A549 (cell line): ENCODE measurements around the gene PAGR1. TPM values are rescaled to one million over a fixed set of nuclear protein-coding genes. Genes with fewer than 3 reads are reported as not detected.

Experiments used
- ATAC-seq, 2 experiments: fragments of 200-7000 bp in 1 of 2; fragments of >200 bp in 1 of 2; cut with Nextera tagmentation in 1 of 2; cut with Tn5 transposase in 1 of 2; 3 replicates each; pipeline versions ENCODE4 v1.8.0 to v1.9.1; 2018 to 2020; ENCODE audit warnings: mild to moderate bottlenecking in 1 of 2, moderate library complexity in 1 of 2
- CTCF ChIA-PET: fragments of 300-600 bp; sonication (Branson Sonifier 250); formaldehyde crosslinking; extraction: SDS; loops from one replicate; lab custom pipeline; 2021; ENCODE audit warnings: antibody characterized with exemption, inconsistent platforms; lab: Yijun Ruan, JAX
- POLR2A ChIA-PET: fragments of 350-600 bp; formaldehyde crosslinking; extraction: SDS; loops from one replicate; lab custom pipeline; 2021; ENCODE audit warnings: antibody characterized with exemption, inconsistent platforms; lab: Yijun Ruan, JAX
- DNase-seq, 2 experiments: peaks; one replicate each; pipeline versions ENCODE4 v3.0.0 to v3.0.0-alpha.2; 2011 to 2016; ENCODE audit warnings: low read depth in 1 of 2, low spot score in 1 of 2
- FAIRE-seq: peaks from 2 replicates; lab custom pipeline; 2011; peaks lifted over from hg19 to GRCh38; lab: Jason Lieb, UNC
- H3K27ac ChIP-seq, 2 experiments: fragments of >200 bp; sonication (Bioruptor Twin); formaldehyde crosslinking; 3 replicates each; pipeline ENCODE4 v1.5.1; 2016 to 2017
- H3K4me1 ChIP-seq: fragments of >200 bp; sonication (Bioruptor Twin); formaldehyde crosslinking; 3 replicates; pipeline ENCODE4 v1.6.1; 2016
- H3K4me2 ChIP-seq: fragments of >200 bp; sonication (Bioruptor Twin); formaldehyde crosslinking; 3 replicates; pipeline ENCODE4 v1.6.1; 2016
- H3K4me3 ChIP-seq: fragments of >200 bp; sonication (Bioruptor Twin); formaldehyde crosslinking; 3 replicates; pipeline ENCODE4 v1.5.1; 2016
- H3K9me3 ChIP-seq: fragments of >200 bp; sonication (Bioruptor Twin); formaldehyde crosslinking; 3 replicates; pipeline ENCODE4 v1.6.1; 2016
- ATOH8 ChIP-seq: fragments of 250-450 bp; sonication (Bioruptor Pico); IDR thresholded peaks from 2 replicates; pipeline ENCODE4 v1.5.0; 2020; ENCODE audit warnings: low read depth, mild to moderate bottlenecking, moderate library complexity
- BCL3 ChIP-seq: fragments of >200 bp; sonication (Bioruptor Twin); formaldehyde crosslinking; IDR thresholded peaks from 3 replicates; pipeline ENCODE4 v1.6.1; 2016
- CHD2 ChIP-seq: fragments of 150-350 bp; IDR thresholded peaks from 2 replicates; pipeline ENCODE4 v1.6.1; 2014; ENCODE audit warnings: low read length; ENCODE audit not compliant: partially characterized antibody
- ELK1 ChIP-seq: fragments of 150-350 bp; IDR thresholded peaks from 2 replicates; pipeline ENCODE4 v1.6.1; 2014; ENCODE audit warnings: low read depth, mild to moderate bottlenecking, low read length
- EP300 ChIP-seq, 2 experiments: fragments of >200 bp; sonication (Bioruptor Twin); formaldehyde crosslinking; IDR thresholded peaks; 2 replicates in 1 of 2; 3 replicates in 1 of 2; pipeline ENCODE4 v1.6.1; 2016 to 2017
- ESRRA ChIP-seq: fragments of 150-350 bp; IDR thresholded peaks from 2 replicates; pipeline ENCODE4 v1.6.1; 2014; ENCODE audit warnings: mild to moderate bottlenecking, low read length, borderline replicate concordance
- FOSL2 ChIP-seq, 2 experiments: fragments of 450-650 bp in 1 of 2; fragments of >200 bp in 1 of 2; sonication (Bioruptor Twin) in 1 of 2; formaldehyde crosslinking; IDR thresholded peaks; 2 replicates each; pipeline versions ENCODE4 v1.5.0 to v1.6.1; 2016 to 2020; ENCODE audit warnings: mild to moderate bottlenecking in 1 of 2, moderate library complexity in 1 of 2
- FOXS1 ChIP-seq: fragments of 250-450 bp; sonication (Bioruptor Pico); IDR thresholded peaks from 2 replicates; pipeline ENCODE4 v1.5.0; 2020; ENCODE audit warnings: mild to moderate bottlenecking, moderate library complexity
- GATA3 ChIP-seq: IDR thresholded peaks from 2 replicates; pipeline ENCODE4 v1.6.1; 2012; ENCODE audit warnings: borderline replicate concordance
- HDAC2 ChIP-seq: fragments of 200-600 bp; sonication (generic); IDR thresholded peaks from 2 replicates; pipeline ENCODE4 v1.6.1; 2016
- HOXB5 ChIP-seq: fragments of 250-450 bp; sonication (Bioruptor Pico); IDR thresholded peaks from 2 replicates; pipeline ENCODE4 v1.5.0; 2020; ENCODE audit warnings: mild to moderate bottlenecking, moderate library complexity
- KDM5A ChIP-seq: fragments of 200-600 bp; sonication (generic); IDR thresholded peaks from 2 replicates; pipeline ENCODE4 v1.6.1; 2016; ENCODE audit warnings: antibody characterized with exemption, mild to moderate bottlenecking
- MAZ ChIP-seq: fragments of 150-350 bp; IDR thresholded peaks from 2 replicates; pipeline ENCODE4 v1.6.1; 2014; ENCODE audit warnings: antibody characterized with exemption, low read depth, low read length, borderline replicate concordance
- MYC ChIP-seq: IDR thresholded peaks from 2 replicates; pipeline ENCODE4 v1.6.1; 2012; ENCODE audit warnings: mild to moderate bottlenecking, inconsistent platforms, low read length, improper control_type of control experiment, borderline replicate concordance
- NPAS2 ChIP-seq: fragments of 250-450 bp; sonication (Bioruptor Pico); IDR thresholded peaks from 2 replicates; pipeline ENCODE4 v1.8.0; 2022; ENCODE audit warnings: mild to moderate bottlenecking, moderate library complexity, borderline replicate concordance
- PBX3 ChIP-seq: IDR thresholded peaks from 2 replicates; pipeline ENCODE4 v1.6.1; 2012
- PHF8 ChIP-seq: fragments of 200-600 bp; sonication (generic); IDR thresholded peaks from 2 replicates; pipeline ENCODE4 v1.6.1; 2016; ENCODE audit warnings: low read depth, mild to moderate bottlenecking, antibody characterized with exemption, moderate library complexity, borderline replicate concordance
- POLR2A ChIP-seq: IDR thresholded peaks from 2 replicates; pipeline ENCODE4 v1.6.1; 2012; ENCODE audit warnings: mild to moderate bottlenecking, low read length
- POLR2AphosphoS2 ChIP-seq: conservative IDR thresholded peaks from 2 replicates; pipeline ENCODE4 v1.6.1; 2012; ENCODE audit warnings: low read length, improper control_type of control experiment, inconsistent platforms
- RAD21 ChIP-seq, 2 experiments: fragments of >200 bp in 1 of 2; sonication (Bioruptor Twin) in 1 of 2; formaldehyde crosslinking in 1 of 2; IDR thresholded peaks in 1 of 2; conservative IDR thresholded peaks in 1 of 2; 2 replicates in 1 of 2; 3 replicates in 1 of 2; pipeline ENCODE4 v1.6.1; 2012 to 2018; ENCODE audit warnings: inconsistent platforms in 1 of 2
- RARB ChIP-seq: fragments of 250-450 bp; sonication (Bioruptor Pico); IDR thresholded peaks from 2 replicates; pipeline ENCODE4 v1.8.0; 2021; ENCODE audit warnings: mild to moderate bottlenecking, moderate library complexity
- RCOR1 ChIP-seq: fragments of 150-350 bp; IDR thresholded peaks from 2 replicates; pipeline ENCODE4 v1.6.1; 2014; ENCODE audit warnings: antibody characterized with exemption, low read length, low read depth
- SMC3 ChIP-seq: fragments of >200 bp; sonication (Bioruptor Twin); formaldehyde crosslinking; IDR thresholded peaks from 3 replicates; pipeline ENCODE4 v1.6.1; 2018; ENCODE audit warnings: inconsistent platforms
- TFCP2L1 ChIP-seq: fragments of 250-450 bp; sonication (Bioruptor Pico); IDR thresholded peaks from 2 replicates; pipeline ENCODE4 v1.5.0; 2021; ENCODE audit warnings: mild to moderate bottlenecking
- TP53 ChIP-seq: fragments of 250-450 bp; sonication (Bioruptor Pico); IDR thresholded peaks from 2 replicates; pipeline ENCODE4 v1.5.0; 2021; ENCODE audit warnings: mild to moderate bottlenecking, moderate library complexity
- USF2 ChIP-seq: fragments of 450-650 bp; IDR thresholded peaks from 2 replicates; pipeline ENCODE4 v1.6.1; 2014; ENCODE audit warnings: antibody characterized with exemption
- ZC3H11A ChIP-seq: fragments of 450-650 bp; IDR thresholded peaks from 2 replicates; pipeline ENCODE4 v1.6.1; 2014; ENCODE audit warnings: antibody characterized with exemption, mild to moderate bottlenecking
- ZNF302 ChIP-seq: fragments of 250-450 bp; sonication (Bioruptor Pico); IDR thresholded peaks from 2 replicates; pipeline ENCODE4 v1.9.0; 2021; ENCODE audit warnings: inconsistent platforms, mild to moderate bottlenecking, moderate library complexity
- WGBS: methylation state at CpG from one replicate; pipeline ENCODE4 v1.1.6; 2017; ENCODE audit errors: missing lambda C conversion rate; 5-methylcytosine and 5-hydroxymethylcytosine counted together
- polyA plus RNA-seq, 4 experiments: library from polyadenylated mRNA; depleted of rRNA in 3 of 4; stranded (reverse); fragments of >200 nt; fragmentation: RNase III in 1 of 4; extraction: RNeasy Plus Mini Kit Qiagen cat#74134 plus additional on column Dnase treatment in 1 of 4; gene quantifications; 2 replicates in 3 of 4; 3 replicates in 1 of 4; pipeline ENCODE4 v1.2.3, GENCODE V29; 2011 to 2017
- TF ChIP-seq, protein P1 (sequence below): fragments of 250-450 bp; sonication (Bioruptor Pico); IDR thresholded peaks from 2 replicates; pipeline ENCODE4 v1.5.0; 2021; ENCODE audit warnings: mild to moderate bottlenecking, moderate library complexity, borderline replicate concordance
- TF ChIP-seq, protein P2 (sequence below): IDR thresholded peaks from 2 replicates; pipeline ENCODE4 v1.6.1; 2012
- TF ChIP-seq, protein P3 (sequence below): fragments of >200 bp; sonication (Bioruptor Twin); formaldehyde crosslinking; IDR thresholded peaks from 2 replicates; pipeline ENCODE4 v1.6.1; 2016

The PAGR1 gene
- polyA plus RNA-seq, 2 of the 4 experiments (the other 2 are of a cell fraction): 26.7 to 44.5 TPM

DNA sequence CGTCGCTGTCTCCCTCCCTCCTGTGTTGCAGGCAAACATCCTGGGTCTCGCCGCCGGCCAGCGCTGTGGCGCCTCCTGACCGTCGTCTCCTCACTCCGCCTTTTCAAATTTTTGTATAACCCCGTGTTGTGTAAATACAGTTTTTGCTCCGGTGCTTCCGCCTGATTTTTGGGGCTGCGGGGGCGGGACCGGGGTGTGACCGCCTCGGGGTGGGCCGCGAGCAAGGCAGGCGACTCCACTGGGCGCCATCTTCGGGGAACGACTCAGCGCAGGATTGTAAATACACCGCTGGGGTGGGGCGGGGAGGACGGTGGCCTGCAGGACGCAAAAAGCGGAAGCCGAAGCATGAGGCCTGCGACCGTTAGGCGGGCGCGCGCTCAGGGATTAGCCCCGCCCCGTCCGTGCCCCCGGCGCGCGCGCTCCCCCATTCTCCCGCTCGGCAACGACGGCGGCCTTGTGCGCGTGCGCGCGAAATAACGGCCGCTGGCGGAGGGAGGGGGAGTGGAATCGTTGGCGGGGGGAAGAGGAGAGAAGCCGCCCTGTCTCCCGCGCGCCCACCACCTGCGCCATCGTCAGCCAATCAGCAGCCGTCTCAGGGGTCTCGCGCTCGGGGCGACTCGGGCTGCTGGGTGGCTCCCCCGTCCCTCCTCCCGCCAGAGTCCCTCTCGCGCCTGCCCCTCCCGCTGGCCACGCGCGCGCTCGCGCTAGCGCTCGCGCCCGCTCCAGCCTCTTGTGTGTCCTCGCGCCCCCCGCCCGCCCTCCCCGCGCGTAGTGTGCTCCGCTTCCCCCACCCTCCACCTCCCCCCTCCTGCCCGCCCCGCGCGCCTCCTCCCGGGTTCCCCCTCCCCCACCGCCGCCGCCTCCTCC, 10.5 kb upstream of the PAGR1 start:
- DNase-seq (peak; percentile 84 to 98), FAIRE-seq (no peak), ATAC-seq (peak; percentile 44 to 80)
- ChIA-PET POLR2A (interaction anchor here (0.5 to 3.7 kb wide), 7 partner anchors 11 to 529 kb away, joined by 3 to 25 read pairs (median 4); partner anchors contain the start of genes KIF22 and PAGR1), CTCF (interaction anchor here (1.8 to 7.2 kb wide), 5 partner anchors 10 to 227 kb away, joined by 5 to 74 read pairs (median 16); partner anchors contain the start of genes KIF22, MVP and PAGR1)
- Histone ChIP-seq H3K27ac (peak overlapping the region; percentile 98 to 99), H3K4me1 (peaks cover 38% of the 10 kb centered on the region), H3K9me3 (no peaks in the 10 kb centered on the region), H3K4me2 (peak overlapping the region; percentile 86), H3K4me3 (peak overlapping the region; percentile 55)
- 2% methylated on average over 47 of the region's 103 CpGs for WGBS
- TF ChIP-seq KDM5A (peak; percentile 94), NPAS2 (CRISPR knock-in tag) (no peak), HOXB5 (0 out of 2 replicates have a peak, but pooled peaks have one; percentile 40), POLR2A (peak; percentile 57), ATOH8 (CRISPR knock-in tag) (peak; percentile 68; the same call in 1 of the 2 replicates), PBX3 (peak; percentile 94), CHD2 (no peak), RAD21 (conservative IDR thresholded peaks at IDR 0.05 in 1 of 2, IDR thresholded peaks at IDR 0.05 in 1 of 2) (peak in 1 of 2 experiments; percentile 3; a peak in 1 of 5 replicates), PHF8 (peak; percentile 71), HDAC2 (peak; percentile 45; the same call in 1 of the 2 replicates), MAZ (peak; percentile 94), ZC3H11A (no peak), ZNF302 (CRISPR knock-in tag) (no peak), RARB (CRISPR knock-in tag) (peak; percentile 70; the same call in 1 of the 2 replicates), ELK1 (no peak), EP300 (IDR thresholded peaks at IDR 0.05) (peak in 1 of 2 experiments; percentile 49; a peak in 1 of 5 replicates), ESRRA (0 out of 2 replicates have a peak, but pooled peaks have one; percentile 3), RCOR1 (no peak), POLR2AphosphoS2 (peak; percentile 93), FOSL2 (IDR thresholded peaks at IDR 0.05) (no peak), FOSL2 (CRISPR knock-in tag; IDR thresholded peaks at IDR 0.05) (peak; percentile 26; the same call in 1 of the 2 replicates), GATA3 (peak; percentile 76), BCL3 (peak; percentile 90), TP53 (CRISPR knock-in tag) (peak; percentile 53; the same call in 1 of the 2 replicates), SMC3 (0 out of 3 replicates have a peak, but pooled peaks have one; percentile 7), USF2 (peak; percentile 67), MYC (peak; percentile 98), FOXS1 (0 out of 2 replicates have a peak, but pooled peaks have one; percentile 75), TFCP2L1 (CRISPR knock-in tag) (peak; percentile 92)
- TF ChIP-seq, protein P1, sequence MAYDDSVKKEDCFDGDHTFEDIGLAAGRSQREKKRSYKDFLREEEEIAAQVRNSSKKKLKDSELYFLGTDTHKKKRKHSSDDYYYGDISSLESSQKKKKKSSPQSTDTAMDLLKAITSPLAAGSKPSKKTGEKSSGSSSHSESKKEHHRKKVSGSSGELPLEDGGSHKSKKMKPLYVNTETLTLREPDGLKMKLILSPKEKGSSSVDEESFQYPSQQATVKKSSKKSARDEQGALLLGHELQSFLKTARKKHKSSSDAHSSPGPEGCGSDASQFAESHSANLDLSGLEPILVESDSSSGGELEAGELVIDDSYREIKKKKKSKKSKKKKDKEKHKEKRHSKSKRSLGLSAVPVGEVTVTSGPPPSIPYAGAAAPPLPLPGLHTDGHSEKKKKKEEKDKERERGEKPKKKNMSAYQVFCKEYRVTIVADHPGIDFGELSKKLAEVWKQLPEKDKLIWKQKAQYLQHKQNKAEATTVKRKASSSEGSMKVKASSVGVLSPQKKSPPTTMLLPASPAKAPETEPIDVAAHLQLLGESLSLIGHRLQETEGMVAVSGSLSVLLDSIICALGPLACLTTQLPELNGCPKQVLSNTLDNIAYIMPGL (CRISPR knock-in tag): no peak
- TF ChIP-seq, protein P2, sequence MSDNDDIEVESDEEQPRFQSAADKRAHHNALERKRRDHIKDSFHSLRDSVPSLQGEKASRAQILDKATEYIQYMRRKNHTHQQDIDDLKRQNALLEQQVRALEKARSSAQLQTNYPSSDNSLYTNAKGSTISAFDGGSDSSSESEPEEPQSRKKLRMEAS: peak; percentile 98
- TF ChIP-seq, protein P3, sequence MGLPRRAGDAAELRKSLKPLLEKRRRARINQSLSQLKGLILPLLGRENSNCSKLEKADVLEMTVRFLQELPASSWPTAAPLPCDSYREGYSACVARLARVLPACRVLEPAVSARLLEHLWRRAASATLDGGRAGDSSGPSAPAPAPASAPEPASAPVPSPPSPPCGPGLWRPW: no peak
